Esophagus muscularis mucosa (tissue), 4 donors: ENCODE results near the gene PLEKHA8. TPM values are rescaled to one million over a fixed set of nuclear protein-coding genes. Genes with fewer than 3 reads are reported as not detected.

ENCODE experiments used
- DNase-seq: peaks from one replicate; pipeline ENCODE4 v3.0.0-alpha.2; 2017; ENCODE audit errors: extremely low spot score
- H3K27ac ChIP-seq, 4 donors: fragments of 200-600 bp; sonication (generic); replicated peaks in 1 of 4; 1 replicate in 3 of 4; 2 replicates in 1 of 4; pipeline ENCODE4 v1.5.1; 2016 to 2019; ENCODE audit warnings: mild to moderate bottlenecking in 1 of 4
- H3K27me3 ChIP-seq, 4 donors: fragments of 200-600 bp; sonication (generic); one replicate each; pipeline versions ENCODE4 v1.5.1 to v1.6.0; 2016 to 2019
- H3K36me3 ChIP-seq, 4 donors: fragments of 200-600 bp; sonication (generic); one replicate each; pipeline ENCODE4 v1.5.1; 2016 to 2019
- H3K4me1 ChIP-seq, 4 donors: fragments of 200-600 bp; sonication (generic); one replicate each; pipeline ENCODE4 v1.5.1; 2016 to 2019
- H3K4me3 ChIP-seq, 4 donors: fragments of 200-600 bp; sonication (generic); 1 replicate in 2 of 4; 2 replicates in 2 of 4; pipeline ENCODE4 v1.5.1; 2016 to 2019; ENCODE audit warnings: mild to moderate bottlenecking in 4 of 4, moderate library complexity in 1 of 4
- H3K9me3 ChIP-seq, 4 donors: fragments of 200-600 bp; sonication (generic); 1 replicate in 3 of 4; 2 replicates in 1 of 4; pipeline ENCODE4 v1.5.1; 2016 to 2019
- EP300 ChIP-seq: sonication (generic); formaldehyde crosslinking; IDR thresholded peaks from one replicate; pipeline ENCODE4 v1.6.1; 2017; ENCODE audit warnings: antibody characterized with exemption
- POLR2A ChIP-seq: fragments of 450-650 bp; IDR thresholded peaks from one replicate; pipeline ENCODE4 v1.6.1; 2017; ENCODE audit warnings: antibody characterized with exemption, moderate library complexity, mild to moderate bottlenecking, low read depth
- POLR2AphosphoS5 ChIP-seq, 2 donors: sonication (generic); formaldehyde crosslinking; IDR thresholded peaks; one replicate each; pipeline ENCODE4 v1.6.1; 2017; ENCODE audit warnings: antibody characterized with exemption in 2 of 2
- WGBS: methylation state at CpG from one replicate; pipeline ENCODE4 v1.1.5; 2018; 5-methylcytosine and 5-hydroxymethylcytosine counted together
- intact Hi-C: fragments of 100-400 bp; cut with DNase I; formaldehyde crosslinking; loops from one replicate; pipeline ENCODE4 v1.15.1; 2023
- total RNA-seq, 4 donors: library from RNA; depleted of rRNA; stranded (reverse); fragments of >200 nt; gene quantifications; one replicate each; pipeline versions ENCODE4 v1.1.0 to v1.2.1, GENCODE V29; 2016
- TF ChIP-seq, protein P1 (sequence below), 3 experiments: fragments of 200-600 bp in 2 of 3; fragments of 450-650 bp in 1 of 3; sonication (generic) in 2 of 3; IDR thresholded peaks; one replicate each; pipeline ENCODE4 v1.5.1; 2017 to 2019; ENCODE audit warnings: antibody characterized with exemption in 3 of 3, mild to moderate bottlenecking in 2 of 3, moderate library complexity in 1 of 3

The PLEKHA8 gene
- total RNA-seq, 4 donors from 2014 or later: 6.6 to 11.9 (median 10.2) TPM

DNA sequence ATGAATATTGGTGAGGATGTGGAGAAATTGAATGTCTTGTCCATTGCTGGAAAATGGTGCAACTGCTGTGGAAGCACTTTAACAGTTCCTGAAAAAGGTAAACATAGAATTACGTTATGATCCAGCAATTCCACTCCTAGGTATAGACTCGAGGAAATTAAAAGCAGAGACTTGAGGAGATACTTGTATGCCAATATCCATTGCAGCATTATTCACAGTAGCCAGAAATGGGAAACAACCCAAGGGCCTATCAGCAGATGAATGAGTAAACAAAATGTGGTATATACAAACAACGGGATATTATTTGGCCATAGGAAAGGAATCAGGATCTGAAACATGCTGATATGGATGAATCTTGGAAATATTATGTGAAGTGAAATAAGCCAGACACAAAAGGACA is 74.1 kb downstream of the PLEKHA8 start:
- H3K27ac ChIP-seq: no peak overlapping the region
- DNase-seq: no peak
- H3K4me3 ChIP-seq: no peak overlapping the region
- 86% methylated on average over 3 of the region's 3 CpGs for WGBS
- H3K36me3 ChIP-seq: no peaks in the 10 kb centered on the region
- no peaks in the 10 kb centered on the region for H3K27me3 ChIP-seq
- no peaks in the 10 kb centered on the region for H3K4me1 ChIP-seq
- no peaks in the 10 kb centered on the region for H3K9me3 ChIP-seq
- intact Hi-C loops: no loop called here
- TF ChIP-seq POLR2A: no peak
- no peak for TF ChIP-seq EP300
- TF ChIP-seq, protein P1, sequence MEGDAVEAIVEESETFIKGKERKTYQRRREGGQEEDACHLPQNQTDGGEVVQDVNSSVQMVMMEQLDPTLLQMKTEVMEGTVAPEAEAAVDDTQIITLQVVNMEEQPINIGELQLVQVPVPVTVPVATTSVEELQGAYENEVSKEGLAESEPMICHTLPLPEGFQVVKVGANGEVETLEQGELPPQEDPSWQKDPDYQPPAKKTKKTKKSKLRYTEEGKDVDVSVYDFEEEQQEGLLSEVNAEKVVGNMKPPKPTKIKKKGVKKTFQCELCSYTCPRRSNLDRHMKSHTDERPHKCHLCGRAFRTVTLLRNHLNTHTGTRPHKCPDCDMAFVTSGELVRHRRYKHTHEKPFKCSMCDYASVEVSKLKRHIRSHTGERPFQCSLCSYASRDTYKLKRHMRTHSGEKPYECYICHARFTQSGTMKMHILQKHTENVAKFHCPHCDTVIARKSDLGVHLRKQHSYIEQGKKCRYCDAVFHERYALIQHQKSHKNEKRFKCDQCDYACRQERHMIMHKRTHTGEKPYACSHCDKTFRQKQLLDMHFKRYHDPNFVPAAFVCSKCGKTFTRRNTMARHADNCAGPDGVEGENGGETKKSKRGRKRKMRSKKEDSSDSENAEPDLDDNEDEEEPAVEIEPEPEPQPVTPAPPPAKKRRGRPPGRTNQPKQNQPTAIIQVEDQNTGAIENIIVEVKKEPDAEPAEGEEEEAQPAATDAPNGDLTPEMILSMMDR (IDR thresholded peaks at IDR 0.05): no peak
- no peak for TF ChIP-seq POLR2AphosphoS5 (IDR thresholded peaks at IDR 0.05)

DNA sequence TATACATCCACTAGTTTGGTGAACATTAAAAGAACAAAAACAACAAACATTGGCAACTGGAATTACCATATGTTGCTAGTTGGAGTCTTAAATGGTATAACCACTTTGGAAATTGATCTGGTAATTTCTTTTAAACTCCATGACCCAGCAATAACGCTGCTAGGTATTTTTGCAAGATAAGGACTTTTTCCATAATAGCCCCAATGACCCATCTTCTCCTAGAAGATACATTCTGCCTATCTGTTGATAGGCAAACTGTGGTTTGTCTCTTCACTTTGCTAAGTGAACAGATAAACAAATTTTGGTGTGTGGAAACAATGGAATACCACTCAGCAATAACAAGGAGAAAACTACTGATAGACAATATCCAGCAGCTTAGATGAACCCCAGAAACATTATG is 75.9 kb downstream of the PLEKHA8 start:
- H3K27ac ChIP-seq: no peak overlapping the region
- WGBS: 96% methylated on average over 1 of the region's 1 CpG

DNA sequence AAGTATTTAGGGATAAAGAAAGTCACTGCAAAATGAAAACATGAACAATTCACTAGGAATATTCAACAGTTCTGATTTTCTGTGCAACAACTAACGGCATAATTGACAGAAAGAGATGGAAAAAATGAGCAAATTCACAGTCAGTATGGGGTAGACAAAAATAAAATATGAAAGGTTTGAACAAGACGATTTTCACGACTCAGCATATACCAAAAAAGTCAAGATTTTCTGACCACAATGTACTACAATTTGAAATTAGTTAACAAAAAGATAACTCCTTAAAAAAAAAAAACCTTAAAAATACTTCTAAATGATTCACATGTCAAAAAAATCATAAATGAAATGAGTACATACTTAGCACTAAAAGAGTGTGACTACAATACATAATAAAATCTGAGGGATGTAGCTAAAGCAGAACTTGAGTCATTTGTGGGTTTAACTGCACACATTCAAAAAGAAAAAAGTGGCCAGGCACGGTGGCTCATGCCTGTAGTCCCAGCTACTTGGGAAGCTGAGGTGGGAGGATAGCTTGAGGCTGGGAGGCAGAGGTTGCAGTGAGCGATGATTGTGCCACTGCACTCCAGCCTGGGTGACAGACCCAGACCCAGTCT is 84.0 kb downstream of the PLEKHA8 start:
- Histone ChIP-seq H3K36me3 (no peaks in the 10 kb centered on the region), H3K27ac (no peak overlapping the region), H3K4me1 (no peaks in the 10 kb centered on the region), H3K27me3 (no peaks in the 10 kb centered on the region), H3K9me3 (peaks cover 0 to 12% (median 5%) of the 10 kb centered on the region in 4 donors), H3K4me3 (no peak overlapping the region)
- 94% methylated on average over 5 of the region's 5 CpGs for WGBS
- TF ChIP-seq POLR2A: no peak
- TF ChIP-seq, protein P1 (IDR thresholded peaks at IDR 0.05): no peak
- no peak for TF ChIP-seq EP300
- no peak for TF ChIP-seq POLR2AphosphoS5 (IDR thresholded peaks at IDR 0.05)
- intact Hi-C loops: no loop called here
- DNase-seq: no peak

More for the DNA sequence above, 75.9 kb downstream of the PLEKHA8 start:
- TF ChIP-seq EP300 (no peak), POLR2A (no peak), POLR2AphosphoS5 (IDR thresholded peaks at IDR 0.05) (no peak)
- TF ChIP-seq, protein P1 (IDR thresholded peaks at IDR 0.05): no peak
- Histone ChIP-seq H3K4me1 (no peaks in the 10 kb centered on the region), H3K27me3 (no peaks in the 10 kb centered on the region), H3K9me3 (no peaks in the 10 kb centered on the region), H3K4me3 (no peak overlapping the region), H3K36me3 (no peaks in the 10 kb centered on the region)
- intact Hi-C loops: no loop called here
- no peak for DNase-seq

DNA sequence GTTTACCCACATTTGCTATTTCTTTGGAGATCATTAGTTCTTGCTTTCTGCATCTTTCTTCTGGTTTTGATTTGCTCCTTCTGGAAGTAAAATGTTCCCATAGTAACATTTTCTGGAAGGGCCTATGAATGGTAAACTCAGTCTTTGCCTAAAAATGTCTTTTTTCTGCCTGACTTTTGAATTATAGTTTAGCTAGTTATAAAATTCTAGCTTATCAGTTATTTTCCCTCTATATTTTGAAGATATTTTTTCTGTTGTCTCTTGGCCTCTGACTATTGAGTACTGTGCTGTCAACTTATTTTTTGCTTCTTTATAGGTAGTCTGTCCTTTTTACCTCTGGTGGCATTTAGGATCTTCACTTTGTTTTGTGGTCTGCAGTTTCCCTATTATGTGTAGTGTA is 84.9 kb downstream of the PLEKHA8 start:
- no peak overlapping the region for H3K27ac ChIP-seq
- H3K9me3 ChIP-seq: peaks cover 0 to 12% (median 5%) of the 10 kb centered on the region in 4 donors
- no peaks in the 10 kb centered on the region for H3K4me1 ChIP-seq
- H3K4me3 ChIP-seq: no peak overlapping the region
- intact Hi-C loops: no loop called here
- TF ChIP-seq, protein P1 (IDR thresholded peaks at IDR 0.05): no peak
- TF ChIP-seq POLR2A (no peak), POLR2AphosphoS5 (IDR thresholded peaks at IDR 0.05) (no peak), EP300 (no peak)
- DNase-seq: no peak
- no peaks in the 10 kb centered on the region for H3K36me3 ChIP-seq
- H3K27me3 ChIP-seq: no peaks in the 10 kb centered on the region
